Effector CD4-positive, alpha-beta T cell (primary cell): ENCODE measurements around the gene EBP.

Experiments used
- DNase-seq: peaks from one replicate; pipeline ENCODE4 v3.0.0-alpha.2; 2020
- total RNA-seq: gene quantifications from one replicate; lab custom pipeline; 2026; lab: John Stamatoyannopoulos, UW

EBP gene
- total RNA-seq = 16.1 reads per million, percentile 42 among the genes with 10 or more reads in this experiment

GRCh38 chrX:48521353-48522243 is at the start of gene EBP:
Gene EBP, plus strand, starts transcription at chrX:48521808. Its CDS starts 1,964 bp downstream, at chrX:48523772.
- DNase-seq = peak; percentile 90

GRCh38 chrX:48472225-48472624 is 49.4 kb upstream of the EBP start:
- no peak for DNase-seq

- no peak for DNase-seq
Measured at GRCh38 chrX:48472851-48473703, 48.5 kb upstream of the EBP start.

- DNase-seq = no peak
Measured at GRCh38 chrX:48473704-48473990, 48.0 kb upstream of the EBP start.

- DNase-seq = no peak
Measured at GRCh38 chrX:48474127-48474526, 47.5 kb upstream of the EBP start.

GRCh38 chrX:48474581-48474980 is 47.0 kb upstream of the EBP start:
- DNase-seq = no peak

- DNase-seq = no peak
Measured at GRCh38 chrX:48475296-48475695, 46.3 kb upstream of the EBP start.

GRCh38 chrX:48475774-48476577 is 45.6 kb upstream of the EBP start, which contains the start of gene FTSJ1:
Gene FTSJ1, plus strand, starts transcription at chrX:48476199. Its CDS starts 1,849 bp downstream, at chrX:48478048.
- peak; percentile 86 for DNase-seq

- no peak for DNase-seq
Measured at GRCh38 chrX:48476919-48477318, 44.7 kb upstream of the EBP start.

- no peak for DNase-seq
Measured at GRCh38 chrX:48477960-48478755, 43.5 kb upstream of the EBP start.

GRCh38 chrX:48478806-48479205 is 42.8 kb upstream of the EBP start:
- DNase-seq = no peak

- DNase-seq = no peak
Measured at GRCh38 chrX:48480142-48480541, 41.5 kb upstream of the EBP start.

GRCh38 chrX:48480583-48480982 is 41.0 kb upstream of the EBP start:
- DNase-seq = no peak

GRCh38 chrX:48482526-48482925 is 39.1 kb upstream of the EBP start:
- no peak for DNase-seq

- no peak for DNase-seq
Measured at GRCh38 chrX:48487362-48487798, 34.2 kb upstream of the EBP start.

- DNase-seq = no peak
Measured at GRCh38 chrX:48488034-48488433, 33.6 kb upstream of the EBP start.

- no peak for DNase-seq
Measured at GRCh38 chrX:48489296-48489695, 32.3 kb upstream of the EBP start.

GRCh38 chrX:48489892-48490291 is 31.7 kb upstream of the EBP start:
- no peak for DNase-seq

GRCh38 chrX:48490661-48491060 is 30.9 kb upstream of the EBP start:
- DNase-seq = no peak

- no peak for DNase-seq
Measured at GRCh38 chrX:48491809-48492208, 29.8 kb upstream of the EBP start.

- no peak for DNase-seq
Measured at GRCh38 chrX:48492293-48492910, 29.2 kb upstream of the EBP start.
